ENCODE measurements around the gene LIPT1.
"Not testable (repeated sequence)": the region's sequence is repeated elsewhere in the genome, so short reads cannot be mapped to it uniquely, and the experiment has no call there.

LIPT1 gene

GRCh38 chr2:99187011-99187410, 32.2 kb downstream of the LIPT1 start:
- H3K36me3 ChIP-seq: peaks cover 6 to 51% (median 15%) of the 10 kb centered on the region in 3 donors
- no peak overlapping the region for H3K4me3 ChIP-seq
- no peak overlapping the region for H3K27ac ChIP-seq
- no peaks in the 10 kb centered on the region for H3K9me3 ChIP-seq
- H3K4me1 ChIP-seq: peaks cover 0 to 12% (median 8%) of the 10 kb centered on the region in 4 donors
- no peaks in the 10 kb centered on the region for H3K27me3 ChIP-seq
- intact Hi-C loops (cut with DNase I; ENCODE audit: low total_unique reads): loop anchor here (10.0 kb wide), 1 partner anchor 148 kb away; the partner anchor contains the start of genes EIF5B and TXNDC9
- no peak for DNase-seq
- TF ChIP-seq CTCF (IDR thresholded peaks at IDR 0.05): no peak

- no peaks in the 10 kb centered on the region for H3K9me3 ChIP-seq
- H3K4me1 ChIP-seq: peaks cover 0 to 1% (median 0%) of the 10 kb centered on the region in 4 donors
- no peak overlapping the region for H3K27ac ChIP-seq
- DNase-seq: no peak
- no peak overlapping the region for H3K4me3 ChIP-seq
- no peak for TF ChIP-seq CTCF (IDR thresholded peaks at IDR 0.05)
- H3K36me3 ChIP-seq: peaks cover 17 to 64% (median 26%) of the 10 kb centered on the region in 3 donors
- intact Hi-C loops (cut with DNase I; ENCODE audit: low total_unique reads): loop anchor here (10.0 kb wide), 1 partner anchor 146 kb away; the partner anchor contains the start of genes EIF5B and TXNDC9
- no peaks in the 10 kb centered on the region for H3K27me3 ChIP-seq
Observed at GRCh38 chr2:99188357-99188756, 33.6 kb downstream of the LIPT1 start.

GRCh38 chr2:99190548-99190947, 35.8 kb downstream of the LIPT1 start:
- DNase-seq: no peak
- TF ChIP-seq CTCF (IDR thresholded peaks at IDR 0.05): no peak
- Histone ChIP-seq H3K27ac (no peak overlapping the region), H3K4me3 (no peak overlapping the region), H3K36me3 (peaks cover 27 to 76% (median 42%) of the 10 kb centered on the region in 3 donors), H3K9me3 (no peaks in the 10 kb centered on the region), H3K27me3 (no peaks in the 10 kb centered on the region), H3K4me1 (no peaks in the 10 kb centered on the region)
- intact Hi-C loops (cut with DNase I; ENCODE audit: low total_unique reads): no loop called here

GRCh38 chr2:99192364-99192763, 37.6 kb downstream of the LIPT1 start:
- peaks cover 45 to 84% (median 58%) of the 10 kb centered on the region in 3 donors for H3K36me3 ChIP-seq
- H3K9me3 ChIP-seq; H3K27me3 ChIP-seq; H3K27ac ChIP-seq; DNase-seq; H3K4me3 ChIP-seq; H3K4me1 ChIP-seq; intact Hi-C loops (cut with DNase I; ENCODE audit: low total_unique reads): not testable (repeated sequence)

GRCh38 chr2:99198103-99198841, 43.5 kb downstream of the LIPT1 start:
- no peak for DNase-seq
- Histone ChIP-seq H3K4me1 (no peaks in the 10 kb centered on the region), H3K9me3 (no peaks in the 10 kb centered on the region), H3K27ac (no peak overlapping the region), H3K27me3 (no peaks in the 10 kb centered on the region), H3K36me3 (peaks cover 37 to 46% (median 44%) of the 10 kb centered on the region in 3 donors), H3K4me3 (no peak overlapping the region)
- TF ChIP-seq CTCF (IDR thresholded peaks at IDR 0.05): no peak
- intact Hi-C loops (cut with DNase I; ENCODE audit: low total_unique reads): no loop called here

- Histone ChIP-seq H3K4me3 (no peak overlapping the region), H3K27ac (no peak overlapping the region), H3K36me3 (peaks cover 30 to 37% (median 31%) of the 10 kb centered on the region in 3 donors), H3K4me1 (no peaks in the 10 kb centered on the region), H3K9me3 (no peaks in the 10 kb centered on the region), H3K27me3 (no peaks in the 10 kb centered on the region)
- intact Hi-C loops (cut with DNase I; ENCODE audit: low total_unique reads): no loop called here
- no peak for DNase-seq
- TF ChIP-seq CTCF (IDR thresholded peaks at IDR 0.05): no peak
Observed at GRCh38 chr2:99200076-99200800, 45.5 kb downstream of the LIPT1 start.
